ENCODE data around the gene RAPGEF4.

DNA sequence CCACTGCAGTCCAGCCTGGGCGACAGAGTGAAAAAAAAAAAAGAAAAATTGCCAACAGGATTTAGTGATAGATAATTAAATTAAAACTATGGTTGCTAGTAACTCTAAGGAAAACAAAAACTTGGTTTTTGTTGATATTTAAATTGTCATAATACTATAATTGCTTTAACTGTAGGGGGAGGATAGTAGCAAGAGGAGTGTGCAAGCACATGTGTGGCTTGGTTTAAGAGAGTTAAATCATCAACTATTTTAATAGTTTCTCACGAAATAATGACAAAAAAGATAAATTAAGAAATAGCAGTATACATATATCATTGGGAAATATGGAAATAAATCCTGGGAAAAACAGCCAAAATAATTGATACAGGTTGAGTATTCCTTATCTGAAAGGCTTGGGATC is 27.4 kb upstream of the RAPGEF4 start:
- TF ChIP-seq, protein P1, sequence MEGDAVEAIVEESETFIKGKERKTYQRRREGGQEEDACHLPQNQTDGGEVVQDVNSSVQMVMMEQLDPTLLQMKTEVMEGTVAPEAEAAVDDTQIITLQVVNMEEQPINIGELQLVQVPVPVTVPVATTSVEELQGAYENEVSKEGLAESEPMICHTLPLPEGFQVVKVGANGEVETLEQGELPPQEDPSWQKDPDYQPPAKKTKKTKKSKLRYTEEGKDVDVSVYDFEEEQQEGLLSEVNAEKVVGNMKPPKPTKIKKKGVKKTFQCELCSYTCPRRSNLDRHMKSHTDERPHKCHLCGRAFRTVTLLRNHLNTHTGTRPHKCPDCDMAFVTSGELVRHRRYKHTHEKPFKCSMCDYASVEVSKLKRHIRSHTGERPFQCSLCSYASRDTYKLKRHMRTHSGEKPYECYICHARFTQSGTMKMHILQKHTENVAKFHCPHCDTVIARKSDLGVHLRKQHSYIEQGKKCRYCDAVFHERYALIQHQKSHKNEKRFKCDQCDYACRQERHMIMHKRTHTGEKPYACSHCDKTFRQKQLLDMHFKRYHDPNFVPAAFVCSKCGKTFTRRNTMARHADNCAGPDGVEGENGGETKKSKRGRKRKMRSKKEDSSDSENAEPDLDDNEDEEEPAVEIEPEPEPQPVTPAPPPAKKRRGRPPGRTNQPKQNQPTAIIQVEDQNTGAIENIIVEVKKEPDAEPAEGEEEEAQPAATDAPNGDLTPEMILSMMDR (IDR thresholded peaks at IDR 0.05) = no peak
- TF ChIP-seq POLR2A (IDR thresholded peaks at IDR 0.05) = no peak
